ENCODE measurements around the gene SNRPB2.

- TF ChIP-seq ZNF274 (IDR thresholded peaks at IDR 0.05; ENCODE audit: low read depth, low read length) (no peak), POLR2A (IDR thresholded peaks at IDR 0.05; ENCODE audit: borderline replicate concordance, extremely low read depth, insufficient read depth, insufficient read length) (no peak), RAD21 (IDR thresholded peaks at IDR 0.05; ENCODE audit: low read depth) (no peak)
These were observed 41.4 kb downstream of the SNRPB2 start for GRCh38 chr20:16771213-16771612.
